Esophagus muscularis mucosa (tissue), 4 donors: ENCODE measurements around the gene DAB1. TPM values are rescaled to one million over a fixed set of nuclear protein-coding genes. Genes with fewer than 3 reads are reported as not detected.

Experiments
- DNase-seq: peaks from one replicate; pipeline ENCODE4 v3.0.0-alpha.2; 2017; ENCODE audit errors: extremely low spot score
- H3K27ac ChIP-seq, 4 donors: fragments of 200-600 bp; sonication (generic); replicated peaks in 1 of 4; 1 replicate in 3 of 4; 2 replicates in 1 of 4; pipeline ENCODE4 v1.5.1; 2016 to 2019; ENCODE audit warnings: mild to moderate bottlenecking in 1 of 4
- H3K27me3 ChIP-seq, 4 donors: fragments of 200-600 bp; sonication (generic); one replicate each; pipeline versions ENCODE4 v1.5.1 to v1.6.0; 2016 to 2019
- H3K36me3 ChIP-seq, 4 donors: fragments of 200-600 bp; sonication (generic); one replicate each; pipeline ENCODE4 v1.5.1; 2016 to 2019
- H3K4me1 ChIP-seq, 4 donors: fragments of 200-600 bp; sonication (generic); one replicate each; pipeline ENCODE4 v1.5.1; 2016 to 2019
- H3K4me3 ChIP-seq, 4 donors: fragments of 200-600 bp; sonication (generic); 1 replicate in 2 of 4; 2 replicates in 2 of 4; pipeline ENCODE4 v1.5.1; 2016 to 2019; ENCODE audit warnings: mild to moderate bottlenecking in 4 of 4, moderate library complexity in 1 of 4
- H3K9me3 ChIP-seq, 4 donors: fragments of 200-600 bp; sonication (generic); 1 replicate in 3 of 4; 2 replicates in 1 of 4; pipeline ENCODE4 v1.5.1; 2016 to 2019
- EP300 ChIP-seq: sonication (generic); formaldehyde crosslinking; IDR thresholded peaks from one replicate; pipeline ENCODE4 v1.6.1; 2017; ENCODE audit warnings: antibody characterized with exemption
- POLR2A ChIP-seq: fragments of 450-650 bp; IDR thresholded peaks from one replicate; pipeline ENCODE4 v1.6.1; 2017; ENCODE audit warnings: antibody characterized with exemption, moderate library complexity, mild to moderate bottlenecking, low read depth
- POLR2AphosphoS5 ChIP-seq, 2 donors: sonication (generic); formaldehyde crosslinking; IDR thresholded peaks; one replicate each; pipeline ENCODE4 v1.6.1; 2017; ENCODE audit warnings: antibody characterized with exemption in 2 of 2
- WGBS: methylation state at CpG from one replicate; pipeline ENCODE4 v1.1.5; 2018; 5-methylcytosine and 5-hydroxymethylcytosine counted together
- intact Hi-C: fragments of 100-400 bp; cut with DNase I; formaldehyde crosslinking; loops from one replicate; pipeline ENCODE4 v1.15.1; 2023
- total RNA-seq, 4 donors: library from RNA; depleted of rRNA; stranded (reverse); fragments of >200 nt; gene quantifications; one replicate each; pipeline versions ENCODE4 v1.1.0 to v1.2.1, GENCODE V29; 2016
- TF ChIP-seq, protein P1 (sequence below), 3 experiments: fragments of 200-600 bp in 2 of 3; fragments of 450-650 bp in 1 of 3; sonication (generic) in 2 of 3; IDR thresholded peaks; one replicate each; pipeline ENCODE4 v1.5.1; 2017 to 2019; ENCODE audit warnings: antibody characterized with exemption in 3 of 3, mild to moderate bottlenecking in 2 of 3, moderate library complexity in 1 of 3

DAB1 gene
- total RNA-seq, 4 donors from 2014 or later = 0.26 to 1.3 (median 0.37) TPM

- 92% methylated on average over 3 of the region's 3 CpGs for WGBS
- DNase-seq = no peak
- no peaks in the 10 kb centered on the region for H3K27me3 ChIP-seq
- H3K9me3 ChIP-seq = no peaks in the 10 kb centered on the region
- H3K27ac ChIP-seq = no peak overlapping the region
- TF ChIP-seq POLR2A = no peak
- no peaks in the 10 kb centered on the region for H3K4me1 ChIP-seq
- H3K4me3 ChIP-seq = no peak overlapping the region
- intact Hi-C loops = no loop called here
- no peaks in the 10 kb centered on the region for H3K36me3 ChIP-seq
These were observed 119.3 kb downstream of the DAB1 start for GRCh38 chr1:57304591-57304990.

GRCh38 chr1:57302812-57303596 is 120.9 kb downstream of the DAB1 start:
- no peaks in the 10 kb centered on the region for H3K36me3 ChIP-seq
- H3K27me3 ChIP-seq = no peaks in the 10 kb centered on the region
- H3K4me1 ChIP-seq = no peaks in the 10 kb centered on the region
- H3K4me3 ChIP-seq = no peak overlapping the region
- WGBS = 86% methylated on average over 4 of the region's 5 CpGs
- no peak overlapping the region for H3K27ac ChIP-seq
- TF ChIP-seq, protein P1, sequence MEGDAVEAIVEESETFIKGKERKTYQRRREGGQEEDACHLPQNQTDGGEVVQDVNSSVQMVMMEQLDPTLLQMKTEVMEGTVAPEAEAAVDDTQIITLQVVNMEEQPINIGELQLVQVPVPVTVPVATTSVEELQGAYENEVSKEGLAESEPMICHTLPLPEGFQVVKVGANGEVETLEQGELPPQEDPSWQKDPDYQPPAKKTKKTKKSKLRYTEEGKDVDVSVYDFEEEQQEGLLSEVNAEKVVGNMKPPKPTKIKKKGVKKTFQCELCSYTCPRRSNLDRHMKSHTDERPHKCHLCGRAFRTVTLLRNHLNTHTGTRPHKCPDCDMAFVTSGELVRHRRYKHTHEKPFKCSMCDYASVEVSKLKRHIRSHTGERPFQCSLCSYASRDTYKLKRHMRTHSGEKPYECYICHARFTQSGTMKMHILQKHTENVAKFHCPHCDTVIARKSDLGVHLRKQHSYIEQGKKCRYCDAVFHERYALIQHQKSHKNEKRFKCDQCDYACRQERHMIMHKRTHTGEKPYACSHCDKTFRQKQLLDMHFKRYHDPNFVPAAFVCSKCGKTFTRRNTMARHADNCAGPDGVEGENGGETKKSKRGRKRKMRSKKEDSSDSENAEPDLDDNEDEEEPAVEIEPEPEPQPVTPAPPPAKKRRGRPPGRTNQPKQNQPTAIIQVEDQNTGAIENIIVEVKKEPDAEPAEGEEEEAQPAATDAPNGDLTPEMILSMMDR (IDR thresholded peaks at IDR 0.05) = no peak
- TF ChIP-seq POLR2AphosphoS5 (IDR thresholded peaks at IDR 0.05) = no peak
- TF ChIP-seq EP300 = no peak
- TF ChIP-seq POLR2A = no peak
- DNase-seq = no peak
- intact Hi-C loops = no loop called here
- H3K9me3 ChIP-seq = no peaks in the 10 kb centered on the region

GRCh38 chr1:57300186-57300585 is 123.7 kb downstream of the DAB1 start:
- intact Hi-C loops = no loop called here
- no peaks in the 10 kb centered on the region for H3K36me3 ChIP-seq
- H3K4me3 ChIP-seq = no peak overlapping the region
- H3K27me3 ChIP-seq = no peaks in the 10 kb centered on the region
- 94% methylated on average over 2 of the region's 2 CpGs for WGBS
- no peaks in the 10 kb centered on the region for H3K4me1 ChIP-seq
- H3K9me3 ChIP-seq = no peaks in the 10 kb centered on the region
- H3K27ac ChIP-seq = no peak overlapping the region
- no peak for DNase-seq
- TF ChIP-seq POLR2A (no peak), EP300 (no peak), POLR2AphosphoS5 (IDR thresholded peaks at IDR 0.05) (no peak)
- TF ChIP-seq, protein P1 (IDR thresholded peaks at IDR 0.05) = no peak

DNA sequence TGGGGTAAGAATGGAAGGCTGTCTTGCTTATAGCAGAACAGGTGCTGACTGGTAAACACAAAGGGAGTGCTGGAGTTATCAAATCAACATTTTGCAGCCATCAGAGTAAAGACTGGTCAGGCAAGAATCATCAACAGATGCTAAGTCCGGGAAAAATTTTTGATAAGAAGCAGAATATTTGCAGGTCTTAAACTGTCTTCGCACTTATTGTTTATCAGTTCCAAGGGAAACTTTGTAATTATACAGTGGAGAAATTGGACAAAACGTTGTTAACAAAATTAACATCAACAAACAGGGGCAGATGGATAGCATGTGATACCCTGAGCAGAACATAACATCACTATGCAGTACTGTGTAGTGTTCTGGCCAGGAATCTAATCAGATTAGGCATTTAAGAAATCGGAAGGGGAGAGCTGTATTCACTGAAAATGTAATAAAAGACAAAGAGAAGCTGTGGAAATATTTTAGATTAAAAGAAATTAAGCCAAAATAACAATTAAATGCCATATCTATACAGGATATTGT is 127.1 kb downstream of the DAB1 start:
- intact Hi-C loops = no loop called here
- TF ChIP-seq EP300 (no peak), POLR2AphosphoS5 (IDR thresholded peaks at IDR 0.05) (no peak), POLR2A (no peak)
- TF ChIP-seq, protein P1 (IDR thresholded peaks at IDR 0.05) = no peak

GRCh38 chr1:57295326-57295725 is 128.5 kb downstream of the DAB1 start:
- WGBS = 96% methylated on average over 1 of the region's 1 CpG
- no peaks in the 10 kb centered on the region for H3K4me1 ChIP-seq
- DNase-seq = no peak
- H3K9me3 ChIP-seq = no peaks in the 10 kb centered on the region
- intact Hi-C loops = no loop called here
- H3K4me3 ChIP-seq = no peak overlapping the region
- no peaks in the 10 kb centered on the region for H3K27me3 ChIP-seq
- H3K27ac ChIP-seq = no peak overlapping the region
- H3K36me3 ChIP-seq = no peaks in the 10 kb centered on the region
- TF ChIP-seq, protein P1 (IDR thresholded peaks at IDR 0.05) = no peak
- TF ChIP-seq POLR2AphosphoS5 (IDR thresholded peaks at IDR 0.05) = no peak

More for the DNA sequence above, 127.1 kb downstream of the DAB1 start:
- WGBS = 48% methylated on average over 4 of the region's 4 CpGs
- Histone ChIP-seq H3K9me3 (no peaks in the 10 kb centered on the region), H3K27me3 (no peaks in the 10 kb centered on the region), H3K27ac (no peak overlapping the region), H3K36me3 (no peaks in the 10 kb centered on the region), H3K4me3 (no peak overlapping the region), H3K4me1 (no peaks in the 10 kb centered on the region)
- no peak for DNase-seq
